NCI-H526 treated with DMSO at 0.1 percent for 48 hours (cell line): ENCODE measurements around the gene BID.

ENCODE experiments used
- DNase-seq: peaks from one replicate; lab custom pipeline; 2025; lab: John Stamatoyannopoulos, UW

BID gene

DNA sequence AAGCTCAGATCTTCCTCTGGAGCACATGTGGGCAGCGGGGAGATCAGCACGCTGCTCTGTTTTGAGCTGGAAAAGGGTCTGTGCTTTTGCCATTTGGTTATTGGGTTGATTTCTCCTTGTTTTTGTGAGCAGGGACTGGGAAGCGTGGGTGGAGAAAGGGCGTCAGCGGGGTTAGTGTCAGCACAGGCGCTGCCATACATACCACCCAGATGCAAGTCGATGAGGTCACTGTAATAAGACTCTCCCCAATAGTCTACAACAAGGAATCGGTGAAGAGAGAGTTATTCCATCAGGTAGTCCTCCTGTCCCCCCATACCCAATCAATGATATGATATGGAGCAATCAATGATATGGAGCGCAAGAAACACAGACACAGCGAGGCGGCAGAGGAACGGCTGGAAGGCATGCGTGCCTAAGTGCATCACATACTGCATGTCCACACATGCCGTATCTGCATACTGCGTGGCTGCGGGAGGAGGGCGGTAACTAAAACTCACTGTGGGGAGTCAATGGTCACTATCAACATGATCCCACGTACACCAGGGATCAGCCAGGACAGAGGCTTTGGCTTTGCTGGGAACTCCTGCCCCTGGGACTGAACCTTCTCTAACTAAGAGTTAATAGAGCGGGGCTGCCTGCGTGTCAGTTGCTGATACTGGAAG is 29.5 kb upstream of the BID start:
- DNase-seq = no peak

DNA sequence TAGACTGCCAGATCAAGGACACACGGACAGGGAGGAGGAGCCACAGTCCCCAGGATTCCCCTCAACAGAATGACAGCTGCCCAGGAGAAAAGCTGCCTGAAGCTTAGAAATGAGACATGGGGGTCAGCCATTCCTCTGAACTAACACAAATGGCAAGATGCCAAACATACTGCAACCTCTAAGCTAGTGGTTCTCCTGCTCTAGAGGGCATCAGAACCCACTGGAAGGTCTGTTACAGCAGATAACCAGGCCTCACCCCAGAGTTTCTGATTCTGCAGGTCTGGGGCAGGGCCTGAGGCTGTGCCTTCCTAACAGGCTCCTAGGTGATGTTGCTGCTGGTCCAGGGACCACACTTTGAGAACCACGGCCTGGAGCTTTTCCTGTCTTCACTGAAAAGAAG is 28.6 kb upstream of the BID start:
- no peak for DNase-seq

- DNase-seq = no peak
These were observed 28.1 kb upstream of the BID start for GRCh38 chr22:17802411-17802810.

GRCh38 chr22:17797721-17798559 is 23.7 kb upstream of the BID start:
- no peak for DNase-seq

GRCh38 chr22:17796695-17797094 is 22.4 kb upstream of the BID start:
- DNase-seq = no peak

DNA sequence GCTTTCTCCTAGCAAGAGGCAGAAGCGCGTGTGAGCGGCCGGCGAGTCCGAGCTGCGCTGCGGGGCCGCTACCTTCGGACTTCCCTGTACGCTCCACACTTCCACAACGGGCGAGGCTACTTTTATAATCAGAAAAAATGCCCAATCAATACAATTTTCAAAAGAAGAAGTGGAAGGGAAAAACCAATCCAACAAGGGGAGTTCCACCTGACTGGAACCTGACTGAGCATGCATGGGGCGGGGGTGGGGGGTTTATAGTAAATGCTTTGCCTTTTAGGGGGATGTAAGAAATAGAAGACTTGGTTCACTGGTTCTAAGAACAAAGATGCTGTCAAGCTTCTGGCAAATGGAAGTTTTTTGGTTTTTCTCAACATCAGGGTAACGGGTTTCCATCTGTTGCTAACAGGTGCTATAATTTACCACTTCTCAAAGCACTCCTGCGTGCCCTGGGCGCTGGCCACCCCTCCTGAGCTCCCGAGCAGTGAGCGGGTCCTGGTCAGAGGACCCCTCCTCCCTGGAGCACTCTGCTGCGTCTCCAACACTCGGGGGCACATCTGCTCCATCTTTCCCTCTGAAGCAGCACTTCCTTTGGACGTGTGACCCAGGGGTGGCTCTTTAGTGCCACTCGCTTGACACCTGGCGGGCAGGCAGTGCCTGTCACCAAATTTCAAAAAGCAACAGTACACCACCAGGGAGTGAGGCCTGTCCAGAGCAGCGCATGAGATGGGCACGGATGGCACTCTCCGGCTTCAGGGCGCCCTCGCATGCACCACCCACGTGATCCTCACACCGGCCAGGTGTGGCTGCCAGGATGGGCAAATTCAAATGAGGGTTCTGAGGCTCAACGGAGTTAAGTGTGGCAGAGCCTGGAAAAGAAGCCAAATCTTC is 21.6 kb upstream of the BID start:
- DNase-seq = no peak

DNA sequence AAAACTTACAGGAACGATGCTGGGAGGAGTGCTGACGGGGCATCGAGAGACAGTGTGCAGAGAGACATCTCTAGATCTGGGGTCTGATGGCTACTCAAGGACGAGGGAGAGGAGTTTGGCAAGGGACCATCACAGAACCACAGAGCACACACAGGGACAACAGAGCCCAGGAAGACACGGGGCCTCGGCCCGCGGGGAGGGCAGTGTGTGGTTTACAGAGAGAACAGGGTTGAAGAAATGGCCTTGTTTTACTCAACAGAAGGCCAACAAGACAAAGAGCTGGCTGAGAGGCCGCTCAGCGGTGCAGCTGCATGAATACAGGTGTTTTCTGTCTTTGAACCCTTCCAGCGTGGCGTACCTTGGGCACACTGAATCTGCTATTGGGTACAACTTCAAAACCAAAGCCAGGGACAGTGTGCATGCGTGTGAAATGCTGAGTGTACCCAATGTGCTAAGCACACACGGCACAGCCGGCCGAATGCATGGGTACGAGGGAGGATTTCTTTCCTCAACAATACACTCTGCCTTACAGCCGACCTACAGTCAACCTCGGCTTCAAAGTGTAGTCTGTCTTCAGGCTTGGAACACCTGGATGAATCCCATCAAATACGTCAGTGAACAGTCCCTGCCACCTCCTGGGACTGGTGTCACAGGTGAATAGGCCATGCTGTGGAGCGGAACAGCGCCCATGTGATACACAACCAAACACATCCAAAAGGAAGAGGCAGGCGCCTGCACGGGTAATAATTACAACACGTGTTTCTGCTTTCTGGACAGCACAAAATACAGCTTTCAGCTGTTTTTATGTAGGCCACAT is 20.7 kb upstream of the BID start:
- no peak for DNase-seq

GRCh38 chr22:17792854-17793434 is 18.7 kb upstream of the BID start:
- DNase-seq = no peak

GRCh38 chr22:17792299-17792698 is 18.0 kb upstream of the BID start:
- DNase-seq = no peak

- no peak for DNase-seq
These were observed 16.9 kb upstream of the BID start for GRCh38 chr22:17791196-17791595.

DNA sequence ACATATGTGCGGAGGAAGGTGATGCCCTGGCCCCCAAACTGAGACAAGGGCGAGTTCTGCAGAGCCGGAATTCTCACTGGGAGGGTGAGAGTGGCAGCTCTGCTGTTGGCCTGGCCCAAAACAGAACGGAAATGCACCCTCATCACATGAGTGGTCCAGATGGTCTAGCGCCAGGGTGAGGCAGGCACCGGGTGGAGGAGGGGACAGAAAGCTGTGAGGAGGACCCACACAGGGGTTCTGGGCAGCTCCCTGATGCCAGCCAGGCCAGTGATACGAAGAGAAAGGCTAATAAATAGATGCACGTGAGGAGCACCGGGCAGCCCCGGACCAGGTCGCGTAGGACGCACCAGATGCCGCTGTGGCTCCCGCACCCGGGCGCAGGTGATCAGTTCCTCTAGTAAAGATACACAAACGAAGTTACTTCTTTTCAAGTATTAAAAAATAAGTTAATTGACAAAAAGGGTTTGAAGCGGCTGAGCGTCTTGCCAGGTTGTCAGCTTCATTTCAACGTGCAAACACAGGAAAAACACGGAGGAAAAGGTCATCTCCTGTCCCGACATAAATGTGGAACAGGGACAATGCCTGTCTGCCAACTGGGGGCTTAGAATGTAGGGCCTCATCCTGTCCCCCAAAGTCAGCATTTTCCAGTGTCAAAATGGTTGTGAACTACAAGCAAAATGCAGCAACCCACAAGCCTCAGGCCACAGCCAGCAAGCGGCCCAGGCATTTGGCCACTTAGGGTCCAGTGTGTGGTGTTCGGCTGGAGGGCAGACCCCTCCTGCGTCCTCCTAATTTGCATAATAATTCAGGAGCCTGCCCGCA is 15.3 kb upstream of the BID start:
- DNase-seq = no peak

DNA sequence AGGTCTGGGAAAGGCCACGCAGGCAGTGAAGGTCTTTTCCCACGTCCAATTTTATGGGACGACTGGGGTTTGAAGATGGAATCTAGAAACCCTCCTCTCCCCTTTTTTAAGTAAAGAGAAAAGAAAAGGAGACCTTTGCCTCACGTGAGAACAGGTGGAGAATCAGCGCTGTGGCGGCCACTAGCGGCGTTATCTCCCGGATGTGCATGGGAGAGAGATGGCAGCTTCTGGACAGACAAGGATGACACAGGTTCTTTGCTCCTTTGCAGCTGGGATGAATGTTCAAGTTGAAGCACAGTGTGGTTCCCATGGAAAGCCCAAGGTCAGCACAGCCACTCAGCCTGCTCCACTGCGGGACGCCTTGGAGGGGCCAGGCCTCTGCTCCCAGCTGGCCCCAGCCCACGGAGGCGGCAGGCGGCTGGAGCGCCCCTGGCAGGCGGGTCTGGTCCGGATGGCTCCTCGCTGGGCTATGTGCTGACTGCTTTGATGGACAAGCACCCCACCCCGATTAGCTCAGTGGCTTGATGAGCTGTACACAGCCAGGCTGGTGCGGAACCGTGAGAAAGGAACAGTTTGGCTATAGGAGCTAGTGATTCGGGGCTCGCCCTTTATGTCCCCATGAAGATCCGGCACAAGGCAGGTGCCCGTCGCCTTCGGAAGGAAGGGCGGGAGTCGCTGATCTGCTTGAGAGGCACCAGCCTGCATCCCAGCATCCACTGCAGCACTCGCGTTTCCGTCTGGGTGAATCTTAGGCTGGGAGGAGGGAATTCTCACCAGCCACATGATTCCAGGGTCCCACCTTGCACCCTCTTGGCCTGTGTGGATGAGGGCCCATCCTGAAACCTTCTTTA is 14.5 kb upstream of the BID start:
- DNase-seq = no peak

DNA sequence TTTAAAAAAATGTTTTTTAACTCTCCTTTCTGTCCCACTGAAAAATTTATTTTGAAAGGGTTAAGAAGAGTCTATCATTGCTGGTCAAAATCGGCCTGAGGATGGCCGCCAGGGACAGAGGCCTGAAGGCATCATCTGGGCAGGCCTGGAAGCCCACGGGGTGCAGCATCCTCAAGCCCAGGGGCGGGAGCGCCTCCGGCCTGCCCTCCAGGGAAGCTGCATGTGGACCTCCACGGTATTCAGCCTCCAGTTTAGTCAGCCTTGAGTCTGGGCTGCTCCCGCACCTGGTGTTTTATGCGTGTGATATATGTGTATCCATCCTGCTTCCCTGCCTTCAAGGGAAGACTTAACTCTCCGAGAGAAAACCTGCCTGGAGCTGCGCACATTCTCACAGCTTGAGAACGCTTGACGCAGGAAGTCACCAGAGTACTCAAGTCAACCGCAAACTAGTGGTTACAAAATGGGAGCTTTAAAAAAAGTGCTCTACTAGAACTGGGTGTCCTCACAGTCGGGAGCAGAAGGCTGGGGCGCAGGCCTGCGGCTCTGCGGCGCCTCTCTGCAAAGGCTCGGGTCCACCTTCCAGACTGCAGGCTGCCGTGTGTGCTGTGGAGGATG is 13.6 kb upstream of the BID start:
- DNase-seq = no peak

DNA sequence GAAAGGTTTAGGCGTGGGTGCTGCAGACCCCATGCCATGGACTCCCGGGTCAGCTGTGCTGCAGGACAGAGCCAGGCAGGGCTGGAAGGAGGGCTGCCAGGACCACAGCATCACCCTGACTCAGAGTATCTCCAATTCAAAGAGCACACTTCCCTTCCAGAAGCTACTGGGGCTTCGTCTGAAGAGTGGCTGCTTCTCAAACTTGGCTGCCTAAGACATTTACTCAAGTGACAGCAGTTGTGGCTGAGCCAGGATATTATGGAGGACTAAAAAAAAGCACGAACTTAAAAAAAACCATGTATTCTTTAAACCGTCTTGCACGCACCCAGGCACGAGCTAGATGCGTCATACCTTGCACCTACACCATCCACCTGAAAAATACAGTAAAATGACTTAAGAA is 13.0 kb upstream of the BID start:
- DNase-seq = no peak

- DNase-seq = no peak
These were observed 12.3 kb upstream of the BID start for GRCh38 chr22:17786435-17787161.

GRCh38 chr22:17785185-17786184 is 11.2 kb upstream of the BID start:
- DNase-seq = no peak

- no peak for DNase-seq
These were observed 10.5 kb upstream of the BID start for GRCh38 chr22:17784776-17785175.
